Thyroid gland (tissue), 4 donors: ENCODE measurements around the gene HECW1. TPM values are rescaled to one million over a fixed set of nuclear protein-coding genes. Genes with fewer than 3 reads are reported as not detected.
"Not testable (repeated sequence)": the region's sequence is repeated elsewhere in the genome, so short reads cannot be mapped to it uniquely, and the experiment has no call there.

Source experiments
- DNase-seq, 2 donors: peaks; one replicate each; pipeline ENCODE4 v3.0.0-alpha.2; 2019
- H3K27ac ChIP-seq, 3 donors: fragments of 200-600 bp; sonication (generic); 1 replicate in 2 of 3; 2 replicates in 1 of 3; pipeline ENCODE4 v1.5.1; 2016 to 2019; ENCODE audit warnings: mild to moderate bottlenecking in 1 of 3, moderate library complexity in 1 of 3
- H3K27me3 ChIP-seq: fragments of 200-600 bp; sonication (generic); one replicate; pipeline ENCODE4 v1.5.1; 2019
- H3K36me3 ChIP-seq, 2 donors: fragments of 200-600 bp; sonication (generic); one replicate each; pipeline ENCODE4 v1.5.1; 2016 to 2019
- H3K4me1 ChIP-seq, 2 donors: fragments of 200-600 bp; sonication (generic); one replicate each; pipeline ENCODE4 v1.5.1; 2017 to 2019
- H3K4me3 ChIP-seq, 3 donors: fragments of 200-600 bp; sonication (generic); replicated peaks in 1 of 3; 1 replicate in 2 of 3; 2 replicates in 1 of 3; pipeline ENCODE4 v1.5.1; 2016; ENCODE audit warnings: mild to moderate bottlenecking in 1 of 3
- H3K9me3 ChIP-seq: fragments of 200-600 bp; sonication (generic); one replicate; pipeline ENCODE4 v1.5.1; 2017
- POLR2A ChIP-seq, 2 donors: fragments of 450-650 bp; IDR thresholded peaks; one replicate each; pipeline ENCODE4 v1.6.1; 2017; ENCODE audit warnings: antibody characterized with exemption in 2 of 2, mild to moderate bottlenecking in 2 of 2, moderate library complexity in 1 of 2
- WGBS, 2 donors: methylation state at CpG; one replicate each; pipeline ENCODE4 v1.1.5; 2017; 5-methylcytosine and 5-hydroxymethylcytosine counted together
- intact Hi-C: fragments of 100-400 bp; cut with DNase I; formaldehyde crosslinking; loops from one replicate; pipeline ENCODE4 v1.15.1; 2023
- total RNA-seq, 4 donors: library from RNA; depleted of rRNA; stranded (reverse); fragments of >200 nt; gene quantifications; one replicate each; pipeline ENCODE4 v1.2.3, GENCODE V29; 2016
- TF ChIP-seq, protein P1 (sequence below), 6 experiments: fragments of 200-600 bp in 3 of 6; fragments of 450-650 bp in 3 of 6; sonication (generic) in 3 of 6; IDR thresholded peaks; one replicate each; pipeline ENCODE4 v1.5.1; 2016 to 2019; ENCODE audit warnings: antibody characterized with exemption in 6 of 6, mild to moderate bottlenecking in 2 of 6, inconsistent platforms in 1 of 6, moderate library complexity in 1 of 6

HECW1 gene
- total RNA-seq, 4 donors from 2014 or later = 0.67 to 4.7 (median 2.3) TPM

- no peak for DNase-seq
- Histone ChIP-seq H3K9me3 (no peaks in the 10 kb centered on the region), H3K4me1 (no peaks in the 10 kb centered on the region), H3K36me3 (no peaks in the 10 kb centered on the region), H3K27me3 (no peaks in the 10 kb centered on the region), H3K4me3 (no peak overlapping the region), H3K27ac (no peak overlapping the region)
- WGBS, 2 donors = 78 to 84% methylated on average over 2 of the region's 2 CpGs
- intact Hi-C loops = no loop called here
- TF ChIP-seq POLR2A (IDR thresholded peaks at IDR 0.05) = no peak
- TF ChIP-seq, protein P1, sequence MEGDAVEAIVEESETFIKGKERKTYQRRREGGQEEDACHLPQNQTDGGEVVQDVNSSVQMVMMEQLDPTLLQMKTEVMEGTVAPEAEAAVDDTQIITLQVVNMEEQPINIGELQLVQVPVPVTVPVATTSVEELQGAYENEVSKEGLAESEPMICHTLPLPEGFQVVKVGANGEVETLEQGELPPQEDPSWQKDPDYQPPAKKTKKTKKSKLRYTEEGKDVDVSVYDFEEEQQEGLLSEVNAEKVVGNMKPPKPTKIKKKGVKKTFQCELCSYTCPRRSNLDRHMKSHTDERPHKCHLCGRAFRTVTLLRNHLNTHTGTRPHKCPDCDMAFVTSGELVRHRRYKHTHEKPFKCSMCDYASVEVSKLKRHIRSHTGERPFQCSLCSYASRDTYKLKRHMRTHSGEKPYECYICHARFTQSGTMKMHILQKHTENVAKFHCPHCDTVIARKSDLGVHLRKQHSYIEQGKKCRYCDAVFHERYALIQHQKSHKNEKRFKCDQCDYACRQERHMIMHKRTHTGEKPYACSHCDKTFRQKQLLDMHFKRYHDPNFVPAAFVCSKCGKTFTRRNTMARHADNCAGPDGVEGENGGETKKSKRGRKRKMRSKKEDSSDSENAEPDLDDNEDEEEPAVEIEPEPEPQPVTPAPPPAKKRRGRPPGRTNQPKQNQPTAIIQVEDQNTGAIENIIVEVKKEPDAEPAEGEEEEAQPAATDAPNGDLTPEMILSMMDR (IDR thresholded peaks at IDR 0.05) = no peak
Observed at GRCh38 chr7:43590862-43591557, 478.6 kb downstream of the HECW1 start.

GRCh38 chr7:43591558-43592180 is 479.2 kb downstream of the HECW1 start:
- Histone ChIP-seq H3K4me3 (no peak overlapping the region), H3K27me3 (no peaks in the 10 kb centered on the region), H3K9me3 (no peaks in the 10 kb centered on the region), H3K36me3 (no peaks in the 10 kb centered on the region), H3K4me1 (no peaks in the 10 kb centered on the region), H3K27ac (no peak overlapping the region)
- no peak for DNase-seq
- TF ChIP-seq POLR2A (IDR thresholded peaks at IDR 0.05) = no peak
- TF ChIP-seq, protein P1 (IDR thresholded peaks at IDR 0.05) = no peak
- intact Hi-C loops = no loop called here
- 81 to 88% methylated on average over 4 of the region's 4 CpGs for WGBS, 2 donors

DNA sequence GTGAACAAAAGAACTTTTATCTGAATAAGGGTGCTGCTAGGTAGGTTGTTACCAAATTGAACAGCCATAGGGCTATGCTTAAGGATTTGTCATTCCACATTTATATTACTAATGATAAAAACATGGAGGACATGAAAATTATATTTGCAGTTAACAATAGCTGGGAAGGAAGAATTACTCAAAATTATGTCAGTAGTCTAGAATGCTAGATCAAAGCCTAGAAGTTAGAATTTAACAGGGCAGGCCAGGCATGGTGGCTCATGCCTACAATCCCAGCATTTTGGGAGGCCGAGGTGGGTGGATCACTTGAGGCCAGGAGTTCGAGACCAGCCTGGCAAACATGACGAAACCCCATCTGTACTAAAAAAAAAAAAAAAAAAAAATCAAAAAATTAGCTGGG is 479.9 kb downstream of the HECW1 start:
- Histone ChIP-seq H3K4me1 (no peaks in the 10 kb centered on the region), H3K27me3 (no peaks in the 10 kb centered on the region), H3K4me3 (no peak overlapping the region), H3K27ac (no peak overlapping the region), H3K36me3 (no peaks in the 10 kb centered on the region), H3K9me3 (no peaks in the 10 kb centered on the region)
- TF ChIP-seq, protein P1 (IDR thresholded peaks at IDR 0.05) = no peak
- no peak for DNase-seq
- WGBS, 2 donors = 94 to 95% methylated on average over 3 of the region's 3 CpGs
- intact Hi-C loops = no loop called here

GRCh38 chr7:43593010-43593409 is 480.6 kb downstream of the HECW1 start:
- no peaks in the 10 kb centered on the region for H3K36me3 ChIP-seq
- 95 to 96% methylated on average over 1 of the region's 1 CpG for WGBS, 2 donors
- intact Hi-C loops = no loop called here
- no peak overlapping the region for H3K27ac ChIP-seq
- H3K4me1 ChIP-seq = no peaks in the 10 kb centered on the region
- H3K4me3 ChIP-seq = no peak overlapping the region
- H3K9me3 ChIP-seq = no peaks in the 10 kb centered on the region
- no peaks in the 10 kb centered on the region for H3K27me3 ChIP-seq
- DNase-seq = no peak
- TF ChIP-seq POLR2A (IDR thresholded peaks at IDR 0.05) = no peak
- TF ChIP-seq, protein P1 (IDR thresholded peaks at IDR 0.05) = no peak

DNA sequence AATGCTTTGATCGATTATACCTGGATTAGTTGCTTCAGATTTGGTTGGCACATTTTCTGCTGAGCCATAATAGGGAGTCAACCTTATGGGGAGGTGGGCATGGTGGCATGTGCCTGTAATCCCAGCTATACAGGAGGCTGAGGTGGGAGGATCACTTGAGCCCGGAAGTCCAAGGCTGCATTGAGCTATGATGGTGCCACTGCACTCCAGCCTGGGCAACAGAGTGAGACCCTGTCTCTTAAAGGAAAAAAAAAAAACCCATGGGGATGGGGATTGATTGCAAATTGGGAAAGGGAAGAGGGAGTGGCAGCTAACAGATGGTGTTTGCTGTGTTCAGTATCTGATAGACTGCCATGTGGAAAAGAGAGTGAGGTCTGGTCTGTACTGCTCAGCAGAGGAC is 481.6 kb downstream of the HECW1 start:
- H3K36me3 ChIP-seq = no peaks in the 10 kb centered on the region
- intact Hi-C loops = no loop called here
- TF ChIP-seq, protein P1 (IDR thresholded peaks at IDR 0.05) = no peak
- no peak for TF ChIP-seq POLR2A (IDR thresholded peaks at IDR 0.05)
- no peak overlapping the region for H3K4me3 ChIP-seq
- no peak for DNase-seq
- no peaks in the 10 kb centered on the region for H3K4me1 ChIP-seq
- H3K27me3 ChIP-seq = no peaks in the 10 kb centered on the region
- H3K27ac ChIP-seq = no peak overlapping the region
- 88 to 97% methylated on average over 2 of the region's 2 CpGs for WGBS, 2 donors
- H3K9me3 ChIP-seq = no peaks in the 10 kb centered on the region

DNA sequence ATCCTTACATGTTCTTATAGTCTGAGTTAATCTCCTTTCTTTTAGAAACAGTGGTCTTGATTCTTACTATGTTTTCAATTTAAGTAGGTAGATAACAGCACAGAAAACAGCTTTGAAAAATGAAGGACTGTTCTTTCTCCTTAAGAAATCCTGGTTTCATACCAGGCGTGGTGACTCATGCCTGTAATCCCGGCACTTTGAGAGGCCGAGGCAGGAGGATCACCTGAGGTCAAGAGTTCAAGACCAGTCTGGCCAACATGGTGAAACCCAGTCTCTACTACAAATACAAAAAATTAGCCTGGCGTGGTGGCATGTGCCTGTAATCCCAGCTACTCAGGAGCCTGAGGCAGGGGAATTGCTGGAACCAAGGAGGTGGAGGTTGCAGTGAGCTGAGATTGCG is 484.0 kb downstream of the HECW1 start:
- H3K4me1 ChIP-seq, intact Hi-C loops, H3K36me3 ChIP-seq, H3K27me3 ChIP-seq, H3K27ac ChIP-seq, H3K9me3 ChIP-seq, DNase-seq, H3K4me3 ChIP-seq: not testable (repeated sequence)
- WGBS, 2 donors = 90 to 92% methylated on average over 5 of the region's 5 CpGs
